ENCODE measurements around the gene CBY3.
A peak's percentile ranks its signal among the peaks of the same experiment; 100 is the strongest.
"Not testable (repeated sequence)": the region's sequence is repeated elsewhere in the genome, so short reads cannot be mapped to it uniquely, and the experiment has no call there.

Gene CBY3

GRCh38 chr5:179680780-179681401 lies at the start of gene CBY3:
TSS of gene CBY3 (minus strand) at chr5:179681034. CDS start at chr5:179680918, 116 bp downstream.
- DNase-seq (ENCODE audit: low read depth in 2 of 3, low spot score in 2 of 3), result no peak

DNA sequence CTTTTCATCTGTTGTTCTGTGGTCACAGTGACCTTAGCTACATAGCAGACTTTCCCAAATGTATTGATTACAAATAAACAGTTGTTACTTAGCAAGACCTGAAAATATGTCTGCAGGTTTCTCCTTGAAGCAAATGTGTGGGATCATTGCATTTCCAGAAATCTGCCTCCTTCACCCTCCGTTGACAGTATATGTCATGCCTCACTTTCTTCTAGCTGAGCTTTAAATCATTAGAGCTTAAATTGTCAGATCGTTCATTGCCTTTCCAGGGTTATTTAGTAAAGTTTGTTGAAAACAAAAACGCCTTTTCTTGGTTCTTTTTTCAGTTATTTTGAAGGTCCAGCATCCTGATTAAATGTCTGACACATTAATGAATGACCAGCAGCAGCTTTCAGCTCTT lies 49.5 kb upstream of the CBY3 start:
- DNase-seq (ENCODE audit: low read depth in 2 of 3, low spot score in 2 of 3), result no peak

- DNase-seq (ENCODE audit: low read depth in 2 of 3, low spot score in 2 of 3), result no peak
Observed at GRCh38 chr5:179729727-179730126, 48.9 kb upstream of the CBY3 start.

- no peak for DNase-seq (ENCODE audit: low read depth in 2 of 3, low spot score in 2 of 3)
Observed at GRCh38 chr5:179729303-179729702, 48.5 kb upstream of the CBY3 start.

- no peak for DNase-seq (ENCODE audit: low read depth in 2 of 3, low spot score in 2 of 3)
Observed at GRCh38 chr5:179727106-179727505, 46.3 kb upstream of the CBY3 start.

DNA sequence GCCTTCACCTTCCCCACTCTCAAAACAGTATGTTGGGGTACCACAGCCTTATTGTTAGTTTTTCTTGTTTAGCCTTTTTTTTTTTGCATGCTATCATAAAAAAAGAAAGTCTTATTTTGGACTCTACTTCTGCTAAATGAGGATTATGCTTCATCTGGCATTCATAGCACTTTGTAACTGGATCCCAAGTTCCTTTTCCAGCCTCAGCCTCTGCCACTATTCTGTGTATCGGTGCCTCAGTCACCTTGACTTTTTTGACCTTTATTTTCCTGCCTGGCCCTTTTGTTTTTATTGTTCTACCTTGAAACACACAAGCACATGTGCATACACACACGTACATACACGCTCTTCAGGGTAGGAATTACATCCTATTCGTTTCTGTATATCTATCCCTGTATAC lies 43.3 kb upstream of the CBY3 start:
- DNase-seq (ENCODE audit: low read depth in 2 of 3, low spot score in 2 of 3), result no peak

DNA sequence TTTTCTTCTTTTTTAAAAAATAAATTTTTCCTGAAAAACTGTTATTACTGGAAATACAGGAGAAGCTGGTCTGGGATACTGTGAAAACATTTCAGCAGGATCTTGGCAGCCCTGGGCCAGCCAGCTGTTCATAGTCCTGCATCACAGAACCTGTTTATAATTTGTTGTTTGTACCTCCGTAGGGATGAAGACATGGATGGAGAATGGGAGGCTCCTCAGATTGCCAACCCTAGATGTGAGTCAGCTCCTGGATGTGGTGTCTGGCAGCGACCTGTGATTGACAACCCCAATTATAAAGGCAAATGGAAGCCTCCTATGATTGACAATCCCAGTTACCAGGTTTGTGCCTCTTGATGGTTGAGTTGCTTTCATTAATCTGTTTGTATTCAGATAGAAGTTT lies 39.4 kb upstream of the CBY3 start:
- DNase-seq (ENCODE audit: low read depth in 2 of 3, low spot score in 2 of 3), result no peak

DNA sequence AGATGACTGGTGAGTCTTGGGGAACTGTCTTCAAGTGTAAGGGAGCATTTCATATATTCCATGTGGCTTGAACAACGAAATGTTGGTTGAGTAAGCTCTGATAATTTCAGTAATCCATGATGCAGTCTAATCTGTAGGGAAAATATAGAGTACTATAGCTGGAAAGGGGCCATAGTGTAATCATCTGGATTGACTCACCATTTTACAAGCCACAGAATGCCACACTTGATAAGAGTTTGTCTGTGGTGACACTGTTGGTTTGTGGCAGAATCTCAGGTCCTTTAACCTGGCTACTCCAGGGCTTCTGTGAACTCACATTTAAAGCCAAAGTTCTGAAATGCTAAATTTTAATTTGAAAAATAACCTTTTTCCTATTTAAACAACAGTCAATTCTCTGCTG lies 35.5 kb upstream of the CBY3 start:
- DNase-seq (ENCODE audit: low read depth in 2 of 3, low spot score in 2 of 3), result no peak

GRCh38 chr5:179700401-179700918 lies 19.6 kb upstream of the CBY3 start:
- no peak for DNase-seq (ENCODE audit: low read depth in 2 of 3, low spot score in 2 of 3)

GRCh38 chr5:179699616-179700237 lies 18.9 kb upstream of the CBY3 start:
- peak in 1 of 3 experiments; percentile 27 for DNase-seq (ENCODE audit: low read depth in 2 of 3, low spot score in 2 of 3)

GRCh38 chr5:179698935-179699615 lies 18.2 kb upstream of the CBY3 start, which contains the start of gene CANX:
TSS of gene CANX (plus strand) at chr5:179698967. CDS start at chr5:179705682, 6,715 bp downstream.
- no peak for DNase-seq (ENCODE audit: low read depth in 2 of 3, low spot score in 2 of 3)

DNA sequence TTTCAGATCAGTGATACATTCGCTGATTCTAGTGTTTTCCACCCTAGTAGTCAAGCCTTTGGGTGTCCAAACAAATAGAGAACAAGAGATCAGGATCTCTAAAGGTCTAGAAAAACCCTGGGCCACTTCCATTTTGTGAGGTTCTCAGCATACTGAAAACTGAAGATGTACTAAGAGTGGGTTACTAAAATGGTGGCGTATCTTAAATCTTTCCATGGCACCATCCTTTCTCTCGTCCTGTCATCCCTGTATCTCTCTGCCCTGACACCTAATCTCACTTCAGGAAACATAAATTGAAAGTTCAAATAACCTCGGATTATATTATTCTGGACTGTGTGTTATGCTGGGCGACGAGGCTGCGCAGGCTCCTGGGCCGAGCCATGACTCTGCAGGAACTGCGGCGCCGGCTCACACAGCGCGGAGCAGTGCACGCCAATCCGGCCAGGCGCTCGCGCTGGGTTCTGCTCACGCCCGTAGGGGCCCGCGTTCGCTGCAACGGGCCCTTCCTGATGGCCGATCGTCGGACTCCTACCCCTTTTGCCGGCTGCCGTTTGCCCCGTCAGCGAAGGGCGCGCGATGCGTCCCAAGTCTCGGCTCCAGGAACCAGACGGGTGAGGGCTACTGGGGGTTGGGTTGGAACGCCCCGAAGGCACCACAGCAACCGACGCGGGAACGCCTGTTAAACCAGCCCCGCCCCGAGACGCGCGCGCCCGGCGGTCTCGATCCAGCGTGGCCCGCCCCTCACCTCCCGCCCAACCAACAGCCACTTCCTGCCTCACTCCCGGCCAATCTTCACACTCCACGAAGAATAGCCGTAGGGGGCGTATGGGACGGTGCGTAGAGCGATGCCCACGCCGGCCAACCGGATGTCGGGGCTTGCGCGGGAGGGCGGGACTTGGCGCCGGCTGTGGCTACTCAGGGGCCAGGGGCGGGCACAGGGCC lies 17.4 kb upstream of the CBY3 start:
- peak; percentile 92 to 99 (median 96) for DNase-seq (ENCODE audit: low read depth in 2 of 3, low spot score in 2 of 3)

GRCh38 chr5:179697543-179697942 lies 16.7 kb upstream of the CBY3 start:
- not testable (repeated sequence) for DNase-seq (ENCODE audit: low read depth in 2 of 3, low spot score in 2 of 3)

- DNase-seq (ENCODE audit: low read depth in 2 of 3, low spot score in 2 of 3), result no peak
Observed at GRCh38 chr5:179697108-179697507, 16.3 kb upstream of the CBY3 start.

DNA sequence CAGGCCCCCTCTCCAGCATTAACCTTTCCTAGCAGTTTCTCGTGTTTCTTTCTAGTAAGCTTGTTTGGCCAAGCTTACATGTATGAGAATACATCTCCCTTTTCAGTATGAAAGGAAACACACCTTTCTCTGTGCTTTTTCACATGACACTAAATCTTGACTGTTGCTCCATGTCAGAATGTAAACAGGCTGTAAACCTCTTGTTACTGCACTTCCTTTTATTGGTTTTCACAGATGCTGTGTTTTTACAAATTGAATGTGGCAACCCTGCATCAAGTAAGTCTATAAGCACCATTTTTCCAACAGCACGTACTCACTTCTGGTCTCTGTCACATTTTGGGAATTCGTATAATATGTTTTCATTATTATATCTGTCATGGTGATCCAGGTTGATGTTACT lies 15.8 kb upstream of the CBY3 start:
- no peak for DNase-seq (ENCODE audit: low read depth in 2 of 3, low spot score in 2 of 3)

DNA sequence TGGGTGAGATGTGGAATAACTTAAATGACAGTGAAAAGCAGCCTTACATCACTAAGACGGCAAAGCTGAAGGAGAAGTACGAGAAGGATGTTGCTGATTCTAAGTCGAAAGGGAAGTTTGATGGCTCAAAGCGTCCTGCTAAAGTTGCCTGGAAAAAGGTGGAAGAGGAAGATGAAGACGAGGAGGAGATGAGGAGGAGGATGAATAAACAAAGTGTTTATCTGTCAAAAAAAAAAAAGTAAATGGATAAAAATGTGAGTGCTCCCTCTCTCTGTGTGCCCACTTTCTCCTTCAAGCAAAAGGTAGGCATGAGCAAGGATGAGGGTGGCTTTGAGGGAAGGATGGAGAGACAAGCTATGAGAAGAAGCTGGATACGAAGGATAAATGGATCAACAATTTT lies 13.7 kb upstream of the CBY3 start:
- DNase-seq (ENCODE audit: low read depth in 2 of 3, low spot score in 2 of 3), result no peak

- DNase-seq (ENCODE audit: low read depth in 2 of 3, low spot score in 2 of 3), result not testable (repeated sequence)
Observed at GRCh38 chr5:179689212-179689611, 8.4 kb upstream of the CBY3 start.

DNA sequence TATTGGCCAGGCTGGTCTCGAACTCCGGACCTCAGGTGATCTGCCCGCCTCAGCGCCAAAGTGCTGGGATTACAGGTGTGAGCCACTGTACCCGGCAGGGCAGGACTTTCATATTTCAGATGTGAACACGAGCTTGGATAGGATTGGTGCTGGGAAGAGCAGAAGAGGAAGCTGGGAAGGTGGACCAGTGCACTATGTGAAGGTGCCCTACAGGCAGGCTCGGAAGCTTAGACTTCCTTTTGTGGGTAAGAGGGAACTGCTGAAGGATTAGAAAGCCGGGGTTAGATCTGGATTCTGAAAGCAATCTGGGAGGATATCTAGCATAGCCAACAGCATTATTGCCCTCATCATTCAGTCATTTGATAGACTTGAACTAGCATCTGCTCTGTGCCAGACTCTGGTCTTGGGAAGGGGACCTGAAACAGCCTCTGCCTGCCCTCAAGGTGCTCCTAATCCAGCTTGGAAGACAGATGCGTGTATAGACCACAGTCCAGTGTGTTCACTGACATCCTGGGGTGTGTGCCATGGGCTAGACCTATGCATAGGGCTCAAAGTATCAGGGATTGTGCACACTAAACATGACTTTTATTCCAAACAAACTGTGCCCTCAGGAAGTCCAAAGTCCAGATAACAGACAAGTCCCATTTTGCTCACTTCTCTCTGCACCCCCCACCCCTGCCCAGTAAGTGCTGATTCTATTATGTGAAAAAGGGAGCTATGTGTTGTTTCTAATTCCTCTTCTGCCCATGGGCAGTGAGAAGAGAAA lies 637 bp downstream of the CBY3 start:
- no peak for DNase-seq (ENCODE audit: low read depth in 2 of 3, low spot score in 2 of 3)

DNA sequence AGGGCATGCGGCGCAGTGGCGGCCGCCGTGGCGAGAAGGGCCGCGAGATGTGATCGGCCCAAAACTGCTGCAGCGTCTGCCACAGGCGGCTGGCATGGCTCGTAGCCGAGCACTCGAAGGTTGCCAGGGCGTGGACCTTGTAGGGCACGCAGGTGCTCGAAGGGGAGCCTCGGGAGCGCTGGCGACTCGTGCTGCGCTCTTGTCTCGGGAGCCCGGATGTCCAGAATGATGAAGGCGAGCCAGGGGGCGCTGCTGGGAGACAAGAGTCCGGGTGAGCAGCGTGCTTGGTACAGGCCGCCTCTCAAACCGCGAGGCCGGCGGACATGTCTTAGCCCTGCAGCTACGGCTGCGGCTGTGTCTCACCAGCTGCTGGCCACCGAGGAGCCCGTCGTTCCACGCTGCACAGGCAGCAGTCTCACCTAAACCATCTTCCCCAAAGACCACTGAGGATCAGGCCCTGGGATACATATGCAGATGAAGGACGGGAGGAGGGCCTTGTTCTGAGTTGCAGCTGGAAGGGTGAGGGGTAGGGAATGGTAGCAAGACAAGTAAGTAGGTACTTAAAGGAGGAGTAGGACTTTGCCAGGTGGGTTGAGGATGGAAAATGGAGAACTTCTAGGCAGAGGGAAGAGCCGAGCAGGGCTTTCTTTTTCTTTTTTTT lies 1.7 kb downstream of the CBY3 start:
- DNase-seq (ENCODE audit: low read depth in 2 of 3, low spot score in 2 of 3), result peak; percentile 44 to 55 (median 51)

Data from activated CD8-positive, alpha-beta memory T cell treated with anti-CD3 and anti-CD28 coated beads for 48 hours (primary cell).